Uterus (tissue), 4 donors: ENCODE measurements around the gene PIM1. TPM values are rescaled to one million over a fixed set of nuclear protein-coding genes. Genes with fewer than 3 reads are reported as not detected.
"Not testable (repeated sequence)": the region's sequence is repeated elsewhere in the genome, so short reads cannot be mapped to it uniquely, and the experiment has no call there.

ENCODE experiments used
- DNase-seq, 2 donors: peaks; one replicate each; pipeline ENCODE4 v3.0.0-alpha.2; 2019 to 2020
- H3K27ac ChIP-seq, 2 donors: fragments of 200-600 bp; sonication (generic); 1 replicate in 1 of 2; 2 replicates in 1 of 2; pipeline ENCODE4 v1.5.1; 2016 to 2018
- H3K27me3 ChIP-seq, 2 donors: fragments of 200-600 bp; sonication (generic); one replicate each; pipeline ENCODE4 v1.5.1; 2018 to 2019; ENCODE audit warnings: control low read depth in 1 of 2
- H3K36me3 ChIP-seq, 2 donors: fragments of 200-600 bp; sonication (generic); one replicate each; pipeline ENCODE4 v1.5.1; 2019; ENCODE audit warnings: control low read depth in 1 of 2
- H3K4me1 ChIP-seq, 2 donors: fragments of 200-600 bp; sonication (generic); one replicate each; pipeline ENCODE4 v1.5.1; 2018 to 2019; ENCODE audit warnings: control low read depth in 1 of 2
- H3K4me3 ChIP-seq, 2 donors: fragments of 200-600 bp; sonication (generic); 1 replicate in 1 of 2; 2 replicates in 1 of 2; pipeline ENCODE4 v1.5.1; 2018 to 2019; ENCODE audit warnings: mild to moderate bottlenecking in 1 of 2
- H3K9me3 ChIP-seq, 2 donors: fragments of 200-600 bp; sonication (generic); one replicate each; pipeline ENCODE4 v1.5.1; 2019; ENCODE audit warnings: control low read depth in 1 of 2
- POLR2A ChIP-seq, 2 donors: fragments of 450-650 bp; IDR thresholded peaks; one replicate each; pipeline ENCODE4 v1.6.1; 2016; ENCODE audit warnings: antibody characterized with exemption in 2 of 2, mild to moderate bottlenecking in 1 of 2, moderate library complexity in 1 of 2
- intact Hi-C: fragments of 100-400 bp; cut with DNase I; formaldehyde crosslinking; loops from one replicate; pipeline ENCODE4 v1.15.1; 2023; ENCODE audit warnings: low total_unique reads
- total RNA-seq, 4 donors: library from RNA; depleted of rRNA in 3 of 4; stranded (reverse); fragments of >200 nt in 3 of 4; gene quantifications; one replicate each; pipeline versions ENCODE4 v1.1.0 to v1.2.4, GENCODE V29; 2014 to 2023
- TF ChIP-seq, protein P1 (sequence below), 4 experiments: fragments of 200-600 bp in 2 of 4; fragments of 450-650 bp in 2 of 4; sonication (generic) in 2 of 4; IDR thresholded peaks; one replicate each; pipeline ENCODE4 v1.5.1; 2016 to 2019; ENCODE audit warnings: antibody characterized with exemption in 4 of 4, mild to moderate bottlenecking in 2 of 4, moderate library complexity in 1 of 4
- donor health status: DM: yes; HTN: yes; CAD: no.

Gene PIM1
- total RNA-seq, 4 donors from 2014 or later: 2.0 to 44.5 (median 28.8) TPM

GRCh38 chr6:37177935-37178517 lies 8.1 kb downstream of the PIM1 start:
- TF ChIP-seq, protein P1, sequence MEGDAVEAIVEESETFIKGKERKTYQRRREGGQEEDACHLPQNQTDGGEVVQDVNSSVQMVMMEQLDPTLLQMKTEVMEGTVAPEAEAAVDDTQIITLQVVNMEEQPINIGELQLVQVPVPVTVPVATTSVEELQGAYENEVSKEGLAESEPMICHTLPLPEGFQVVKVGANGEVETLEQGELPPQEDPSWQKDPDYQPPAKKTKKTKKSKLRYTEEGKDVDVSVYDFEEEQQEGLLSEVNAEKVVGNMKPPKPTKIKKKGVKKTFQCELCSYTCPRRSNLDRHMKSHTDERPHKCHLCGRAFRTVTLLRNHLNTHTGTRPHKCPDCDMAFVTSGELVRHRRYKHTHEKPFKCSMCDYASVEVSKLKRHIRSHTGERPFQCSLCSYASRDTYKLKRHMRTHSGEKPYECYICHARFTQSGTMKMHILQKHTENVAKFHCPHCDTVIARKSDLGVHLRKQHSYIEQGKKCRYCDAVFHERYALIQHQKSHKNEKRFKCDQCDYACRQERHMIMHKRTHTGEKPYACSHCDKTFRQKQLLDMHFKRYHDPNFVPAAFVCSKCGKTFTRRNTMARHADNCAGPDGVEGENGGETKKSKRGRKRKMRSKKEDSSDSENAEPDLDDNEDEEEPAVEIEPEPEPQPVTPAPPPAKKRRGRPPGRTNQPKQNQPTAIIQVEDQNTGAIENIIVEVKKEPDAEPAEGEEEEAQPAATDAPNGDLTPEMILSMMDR (IDR thresholded peaks at IDR 0.05): no peak
- no peak for TF ChIP-seq POLR2A (IDR thresholded peaks at IDR 0.05)
- Histone ChIP-seq H3K27ac (no peak overlapping the region), H3K27me3 (no peaks in the 10 kb centered on the region), H3K9me3 (no peaks in the 10 kb centered on the region), H3K4me1 (no peaks in the 10 kb centered on the region), H3K36me3 (no peaks in the 10 kb centered on the region), H3K4me3 (no peak overlapping the region)
- intact Hi-C loops: loop anchor here (10.0 kb wide), 1 partner anchor 153 kb away; no protein-coding TSS in a partner anchor
- DNase-seq: no peak

- H3K4me1 ChIP-seq: no peaks in the 10 kb centered on the region
- DNase-seq: no peak
- H3K27me3 ChIP-seq: no peaks in the 10 kb centered on the region
- H3K27ac ChIP-seq: no peak overlapping the region
- H3K36me3 ChIP-seq: no peaks in the 10 kb centered on the region
- intact Hi-C loops: no loop called here
- no peak overlapping the region for H3K4me3 ChIP-seq
- TF ChIP-seq, protein P1 (IDR thresholded peaks at IDR 0.05): no peak
- TF ChIP-seq POLR2A (IDR thresholded peaks at IDR 0.05): no peak
- H3K9me3 ChIP-seq: no peaks in the 10 kb centered on the region
Observed at GRCh38 chr6:37180075-37180474, 10.1 kb downstream of the PIM1 start.

DNA sequence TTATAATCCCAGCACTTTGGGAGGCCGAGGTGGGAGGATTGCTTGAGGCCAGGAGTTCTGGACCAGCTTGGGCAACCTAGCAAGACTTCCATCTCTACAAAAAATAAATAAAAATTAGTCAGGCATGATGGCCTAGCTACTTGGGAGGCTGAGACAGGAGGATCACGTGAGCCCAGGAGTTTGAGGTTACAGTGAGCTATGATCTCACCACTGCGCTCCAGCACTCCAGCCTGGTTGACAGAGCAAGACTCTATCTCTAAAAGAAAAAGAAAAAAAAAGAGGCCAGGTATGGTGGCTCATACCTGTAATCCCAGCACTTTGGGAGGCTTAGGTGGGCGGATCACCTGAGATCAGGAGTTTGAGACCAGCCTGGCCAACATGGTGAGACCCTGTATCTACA lies 10.7 kb downstream of the PIM1 start:
- H3K36me3 ChIP-seq, DNase-seq, H3K27me3 ChIP-seq, H3K27ac ChIP-seq, intact Hi-C loops, H3K4me1 ChIP-seq, H3K9me3 ChIP-seq, H3K4me3 ChIP-seq: not testable (repeated sequence)

DNA sequence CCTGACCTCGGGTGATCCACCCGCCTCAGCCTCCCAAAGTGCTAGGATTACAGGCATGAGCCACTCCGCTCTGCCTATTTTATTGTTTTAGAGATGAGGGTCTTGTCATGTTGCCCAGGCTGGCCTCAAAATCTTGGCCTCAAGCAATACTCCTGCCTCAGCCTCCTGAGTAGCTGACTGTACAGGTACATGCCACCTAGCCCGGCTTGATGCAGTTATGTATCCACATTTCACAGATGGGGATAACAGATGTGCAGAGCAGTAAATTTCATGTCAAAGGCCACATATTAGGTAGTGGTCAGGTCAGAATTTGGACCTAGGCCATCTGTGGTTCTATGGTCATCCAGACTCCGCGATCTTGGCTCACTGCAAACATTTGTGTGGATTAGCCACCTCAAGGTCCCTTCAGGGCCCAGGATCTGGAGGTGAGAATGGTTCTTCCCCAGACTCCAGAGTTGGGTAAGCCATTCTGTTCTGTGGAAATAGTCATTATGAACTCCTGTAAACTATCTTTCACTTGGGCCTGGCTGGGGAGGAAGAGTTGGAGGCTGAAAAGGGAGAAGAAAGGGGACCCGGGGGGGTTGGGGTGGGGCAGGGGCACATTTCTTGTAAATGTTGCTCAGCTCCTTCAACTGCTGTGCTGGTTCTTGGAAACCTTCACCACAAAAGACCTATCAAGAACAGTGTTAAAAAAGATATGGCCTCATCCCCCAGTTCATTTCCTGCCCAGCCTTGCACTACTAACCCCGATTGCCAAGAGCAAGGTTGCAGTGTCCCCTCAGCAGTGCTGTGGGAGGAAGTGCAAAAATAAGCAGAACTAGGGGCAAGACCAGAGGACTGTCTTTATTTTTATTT lies 13.0 kb downstream of the PIM1 start:
- H3K9me3 ChIP-seq: no peaks in the 10 kb centered on the region
- TF ChIP-seq, protein P1 (IDR thresholded peaks at IDR 0.05): no peak
- TF ChIP-seq POLR2A (IDR thresholded peaks at IDR 0.05): no peak
- no peak overlapping the region for H3K4me3 ChIP-seq
- DNase-seq: no peak
- H3K27ac ChIP-seq: no peak overlapping the region
- intact Hi-C loops: no loop called here
- H3K4me1 ChIP-seq: no peaks in the 10 kb centered on the region
- H3K27me3 ChIP-seq: no peaks in the 10 kb centered on the region
- no peaks in the 10 kb centered on the region for H3K36me3 ChIP-seq

DNA sequence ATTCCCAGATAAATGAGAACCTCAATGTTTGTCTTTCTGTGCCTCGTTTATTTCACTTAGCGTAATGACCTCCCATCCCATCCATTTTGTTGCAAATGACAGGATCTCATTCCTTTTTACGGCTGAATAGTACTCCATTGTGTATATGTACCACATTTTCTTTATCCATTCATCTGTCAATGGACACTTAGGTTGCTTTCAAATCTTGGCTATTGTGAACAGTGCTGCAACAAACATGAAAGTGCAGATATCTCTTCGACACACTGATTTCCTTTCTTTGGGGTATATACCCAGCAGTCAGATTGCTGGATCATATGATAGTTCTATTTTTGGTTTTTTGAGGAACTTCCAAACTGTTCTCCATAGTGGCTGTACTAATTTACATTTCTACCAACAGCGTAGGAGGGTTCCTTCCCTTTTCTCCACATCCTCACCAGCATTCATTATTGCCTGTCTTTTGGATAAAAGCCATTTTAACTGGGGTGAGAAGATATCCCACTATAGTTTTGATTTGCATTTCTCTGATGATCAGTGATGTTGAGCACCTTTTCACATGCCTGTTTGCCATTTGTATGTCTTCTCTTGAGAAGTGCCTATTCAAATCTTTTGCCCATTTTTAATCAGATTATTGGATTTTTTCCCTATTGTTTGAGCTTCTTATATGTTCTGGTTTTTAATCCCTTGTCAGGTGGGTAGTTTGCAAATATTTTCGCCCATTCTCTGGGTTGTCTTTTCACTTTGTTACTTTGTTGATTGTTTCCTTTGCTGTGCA lies 16.2 kb downstream of the PIM1 start:
- H3K27me3 ChIP-seq, H3K4me3 ChIP-seq, H3K9me3 ChIP-seq, H3K4me1 ChIP-seq, H3K36me3 ChIP-seq, H3K27ac ChIP-seq, DNase-seq, intact Hi-C loops: not testable (repeated sequence)
